Measurements from ENCODE around the gene ZNF212.
"Not testable (repeated sequence)": the region's sequence is repeated elsewhere in the genome, so short reads cannot be mapped to it uniquely, and the experiment has no call there.

Gene ZNF212

GRCh38 chr7:149218469-149219420 lies 20.7 kb upstream of the ZNF212 start:
- no peak for DNase-seq (ENCODE audit: low read depth)

GRCh38 chr7:149220534-149220933 lies 18.9 kb upstream of the ZNF212 start:
- no peak for DNase-seq (ENCODE audit: low read depth)

DNA sequence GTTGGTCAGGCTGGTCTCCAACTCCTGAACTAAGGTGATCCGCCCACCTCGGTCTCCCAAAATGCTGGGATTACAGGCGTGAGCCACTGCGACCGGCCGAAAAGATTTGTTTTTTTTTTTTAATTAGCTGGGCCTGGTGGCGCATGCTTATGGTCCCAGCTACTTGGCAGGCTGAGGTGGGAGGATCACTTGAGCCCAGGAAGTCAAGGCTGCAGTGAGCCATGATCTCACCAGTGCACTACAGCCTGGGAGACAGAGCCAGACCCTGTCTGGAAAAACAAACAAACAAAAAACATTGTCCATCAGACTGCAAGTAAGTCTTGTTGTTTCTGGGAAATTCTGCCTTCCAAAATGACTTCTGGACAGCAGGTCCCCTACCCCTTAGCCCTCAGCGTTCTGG lies 16.3 kb upstream of the ZNF212 start:
- no peak for DNase-seq (ENCODE audit: low read depth)

DNA sequence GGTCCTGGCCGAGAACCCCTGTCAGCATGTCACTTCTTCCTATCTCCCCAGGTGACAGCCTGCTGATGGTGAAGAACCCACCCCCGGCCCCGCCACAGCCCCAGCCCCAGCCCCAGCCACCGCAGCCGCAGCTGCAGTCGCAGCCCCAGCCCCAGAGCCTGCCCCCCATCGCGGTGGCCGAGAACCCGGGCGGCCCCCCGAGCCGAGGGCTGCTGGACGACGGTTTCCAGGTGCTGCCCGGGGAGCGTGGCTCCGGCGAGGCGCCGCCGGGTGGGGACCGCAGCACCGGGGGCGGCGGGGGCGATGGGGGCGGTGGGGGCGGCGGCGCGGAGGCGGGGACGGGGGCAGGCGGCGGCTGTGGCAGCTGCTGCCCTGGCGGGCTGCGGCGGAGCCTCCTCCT lies 15.7 kb upstream of the ZNF212 start:
- DNase-seq (ENCODE audit: low read depth), result no peak

DNA sequence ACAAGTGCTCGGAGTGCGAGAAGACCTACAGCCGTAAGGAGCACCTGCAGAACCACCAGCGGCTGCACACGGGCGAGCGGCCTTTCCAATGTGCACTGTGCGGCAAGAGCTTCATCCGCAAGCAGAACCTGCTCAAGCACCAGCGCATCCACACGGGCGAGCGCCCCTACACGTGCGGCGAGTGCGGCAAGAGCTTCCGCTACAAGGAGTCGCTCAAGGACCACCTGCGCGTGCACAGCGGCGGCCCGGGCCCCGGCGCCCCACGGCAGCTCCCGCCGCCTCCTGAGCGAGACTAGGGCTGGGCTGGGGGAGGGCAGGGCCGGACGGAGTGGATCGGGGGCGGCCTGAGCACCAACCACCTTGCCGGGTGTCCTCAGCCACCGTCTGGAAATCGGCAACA lies 15.1 kb upstream of the ZNF212 start:
- DNase-seq (ENCODE audit: low read depth), result no peak

GRCh38 chr7:149225106-149225505 lies 14.3 kb upstream of the ZNF212 start:
- DNase-seq (ENCODE audit: low read depth), result no peak

GRCh38 chr7:149225656-149226055 lies 13.8 kb upstream of the ZNF212 start:
- DNase-seq (ENCODE audit: low read depth), result no peak

GRCh38 chr7:149226366-149226765 lies 13.1 kb upstream of the ZNF212 start:
- not testable (repeated sequence) for DNase-seq (ENCODE audit: low read depth)

- DNase-seq (ENCODE audit: low read depth), result no peak
Measured at GRCh38 chr7:149226840-149227494, 12.5 kb upstream of the ZNF212 start.

- DNase-seq (ENCODE audit: low read depth), result no peak
Measured at GRCh38 chr7:149228831-149229471, 10.5 kb upstream of the ZNF212 start.

DNA sequence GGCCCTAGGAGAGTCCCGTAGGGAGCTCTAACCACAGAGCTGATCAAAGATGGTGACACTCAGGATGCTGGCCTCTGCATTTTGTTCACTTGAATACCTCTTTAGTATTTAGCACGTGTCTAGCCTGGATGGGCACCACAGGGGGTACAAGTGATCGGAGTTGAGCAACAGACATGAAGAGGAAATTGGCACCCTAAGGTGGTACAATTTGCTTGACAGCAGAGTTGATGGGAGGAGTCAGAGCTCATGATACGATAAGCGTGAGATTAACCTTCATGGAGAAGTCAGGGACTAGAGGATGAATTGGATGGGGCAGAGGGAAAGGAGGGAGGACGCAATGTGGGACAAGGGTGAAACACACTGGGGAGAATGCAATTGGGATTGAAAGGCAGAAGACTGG lies 9.9 kb upstream of the ZNF212 start:
- no peak for DNase-seq (ENCODE audit: low read depth)

GRCh38 chr7:149232362-149232761 lies 7.1 kb upstream of the ZNF212 start:
- no peak for DNase-seq (ENCODE audit: low read depth)

DNA sequence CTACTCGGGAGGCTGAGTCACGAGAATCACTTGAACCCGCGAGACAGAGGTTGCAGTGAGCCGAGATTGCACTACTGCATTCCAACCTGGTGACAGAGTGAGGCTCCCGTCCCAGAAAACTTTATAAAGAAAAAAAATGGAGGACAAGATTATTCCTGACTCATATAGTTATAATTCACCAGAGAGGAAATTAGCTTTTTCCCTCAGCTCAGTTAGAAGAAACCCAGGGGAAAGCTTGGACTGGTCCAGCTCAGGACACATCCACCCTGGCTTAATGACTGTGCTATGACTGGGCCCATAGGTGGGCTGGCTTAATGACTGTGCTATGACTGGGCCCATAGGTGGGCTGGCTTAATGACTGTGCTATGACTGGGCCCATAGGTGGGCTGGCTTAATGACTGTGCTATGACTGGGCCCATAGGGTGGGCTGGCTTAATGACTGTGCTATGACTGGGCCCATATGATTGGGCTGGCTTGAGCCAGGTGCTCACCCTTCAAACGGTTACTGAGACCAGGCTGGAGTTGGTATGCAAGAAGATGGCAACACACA lies 5.7 kb upstream of the ZNF212 start:
- DNase-seq (ENCODE audit: low read depth), result not testable (repeated sequence)

DNA sequence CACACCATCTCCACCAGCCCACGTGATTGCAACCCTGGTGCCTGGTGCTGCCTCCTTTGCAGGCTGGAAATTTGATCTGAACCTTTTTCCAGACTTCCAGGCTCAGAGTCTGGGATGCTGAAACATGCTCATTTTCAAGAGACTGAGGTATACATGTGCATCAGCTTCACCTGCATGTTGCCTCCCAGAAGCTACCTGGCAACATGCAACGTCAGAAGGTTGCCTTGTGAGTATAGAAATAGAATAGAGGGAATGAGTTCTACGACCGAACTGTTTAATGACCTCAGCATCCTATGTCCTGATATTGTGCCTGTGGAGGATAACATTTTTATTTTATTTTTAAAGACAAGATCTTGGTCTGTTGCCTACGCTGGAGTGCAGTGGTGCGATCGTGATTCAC lies 1.9 kb upstream of the ZNF212 start:
- DNase-seq (ENCODE audit: low read depth), result no peak

DNA sequence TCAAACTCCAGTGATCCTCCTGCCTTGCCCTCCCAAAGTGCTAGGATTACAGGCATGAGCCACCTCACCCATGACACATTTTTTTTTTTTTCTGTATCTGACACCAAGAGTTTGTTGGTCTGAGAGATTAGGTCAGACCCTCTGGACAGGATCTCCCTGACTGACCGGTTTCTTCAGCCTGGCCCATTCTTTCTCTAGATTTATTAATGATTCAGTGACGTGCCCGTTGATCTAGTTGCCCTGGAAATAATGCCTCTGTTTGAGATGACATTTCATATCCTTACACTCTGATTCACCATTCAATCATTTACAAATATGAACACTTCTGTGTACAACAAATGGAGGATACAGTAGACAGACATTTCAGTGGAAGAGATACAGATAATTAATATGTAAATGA lies 1.4 kb upstream of the ZNF212 start:
- DNase-seq (ENCODE audit: low read depth), result no peak

- DNase-seq (ENCODE audit: low read depth), result no peak
Measured at GRCh38 chr7:149240637-149241036, 1.2 kb downstream of the ZNF212 start.

- DNase-seq (ENCODE audit: low read depth), result no peak
Measured at GRCh38 chr7:149241696-149242095, 2.2 kb downstream of the ZNF212 start.

DNA sequence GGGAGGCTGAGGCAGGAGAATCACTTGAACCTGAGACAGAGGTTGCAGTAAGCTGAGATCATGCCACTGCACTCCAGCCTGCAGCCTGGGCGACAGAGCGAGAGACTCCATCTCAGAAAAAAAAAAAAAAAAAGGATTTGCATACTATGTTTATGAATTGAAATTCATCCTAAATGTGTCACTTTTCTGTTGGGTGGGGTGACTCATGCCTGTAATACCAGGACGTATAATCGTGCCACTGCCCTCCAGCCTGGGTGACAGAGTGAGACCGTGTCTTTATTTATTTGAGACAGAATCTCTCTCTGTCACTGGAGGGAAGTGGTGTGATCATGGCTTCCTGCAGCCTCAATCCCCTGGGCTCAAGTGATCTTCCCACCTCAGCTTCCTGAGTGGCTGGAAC lies 5.8 kb downstream of the ZNF212 start:
- no peak for DNase-seq (ENCODE audit: low read depth)

DNA sequence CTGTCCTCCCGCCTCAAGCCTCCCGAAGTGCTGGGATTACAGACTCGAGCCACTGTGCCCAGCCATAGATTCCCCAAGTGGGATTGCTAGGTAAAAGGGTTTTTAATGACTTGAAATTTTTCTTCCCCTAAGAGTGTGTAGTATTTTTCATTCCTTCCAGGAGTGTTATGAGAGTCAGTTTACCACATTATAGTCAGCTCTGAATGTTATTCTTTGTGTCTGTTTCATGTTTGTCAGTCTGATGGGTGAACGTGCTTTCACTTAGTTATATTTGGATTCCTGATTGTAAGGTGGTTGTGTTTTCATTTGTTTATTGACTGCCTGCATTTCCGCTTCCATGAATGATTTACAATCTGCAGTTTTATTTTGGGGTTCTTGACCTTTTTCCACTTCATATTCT lies 6.3 kb downstream of the ZNF212 start:
- DNase-seq (ENCODE audit: low read depth), result no peak

- no peak for DNase-seq (ENCODE audit: low read depth)
Measured at GRCh38 chr7:149248777-149249176, 9.3 kb downstream of the ZNF212 start.

DNA sequence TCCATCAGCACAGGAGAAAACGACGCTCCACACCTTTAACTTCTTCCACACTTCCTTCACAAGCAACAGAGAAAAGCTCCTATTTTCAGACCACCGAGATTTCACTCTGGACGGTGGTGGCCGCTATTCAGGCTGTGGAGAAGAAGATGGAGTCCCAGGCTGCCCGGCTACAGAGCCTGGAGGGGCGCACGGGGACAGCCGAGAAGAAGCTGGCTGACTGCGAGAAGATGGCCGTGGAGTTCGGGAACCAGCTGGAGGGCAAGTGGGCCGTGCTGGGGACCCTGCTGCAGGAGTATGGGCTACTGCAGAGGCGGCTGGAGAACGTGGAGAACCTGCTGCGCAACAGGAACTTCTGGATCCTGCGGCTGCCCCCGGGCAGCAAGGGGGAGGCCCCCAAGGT lies 10.7 kb downstream of the ZNF212 start:
- not testable (repeated sequence) for DNase-seq (ENCODE audit: low read depth)

DNA sequence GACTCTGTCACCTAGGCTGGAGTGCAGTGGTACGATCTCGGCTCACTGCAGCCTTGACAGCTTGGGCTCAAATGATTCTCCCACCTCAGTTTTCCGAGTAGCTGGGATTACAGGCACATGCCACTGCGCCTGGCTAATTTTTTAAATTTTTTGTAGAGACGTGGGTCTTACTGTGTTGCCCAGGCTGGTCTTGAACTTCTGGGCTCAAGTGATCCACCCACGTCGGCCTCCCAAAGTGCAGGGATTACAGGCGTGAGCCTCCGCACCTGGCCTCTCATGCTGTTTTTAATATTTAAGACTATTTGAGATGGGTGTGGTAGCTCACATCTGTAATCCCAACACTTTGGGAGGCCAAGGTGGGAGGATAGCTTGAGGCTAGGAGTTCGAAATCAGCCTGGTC lies 12.1 kb downstream of the ZNF212 start:
- not testable (repeated sequence) for DNase-seq (ENCODE audit: low read depth)

DNA sequence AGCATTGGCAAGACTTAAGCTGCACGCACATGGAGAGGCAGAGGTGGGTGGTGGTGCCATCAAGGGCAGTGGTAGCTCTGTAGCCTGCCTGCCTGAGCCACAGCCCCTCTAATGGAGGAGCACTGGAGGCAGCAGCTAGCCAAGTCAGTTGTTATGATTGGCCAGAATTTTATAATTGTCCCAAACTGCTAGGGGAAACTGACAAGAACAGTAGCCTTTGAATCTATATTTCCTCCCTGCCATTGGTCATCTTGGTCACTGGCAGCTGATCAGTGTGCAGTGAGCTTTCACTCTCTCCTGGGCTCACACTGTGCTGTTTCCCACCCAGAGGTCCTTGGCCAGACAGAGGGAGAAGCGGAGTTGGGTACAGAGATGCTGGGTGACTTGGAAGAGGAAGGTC lies 12.9 kb downstream of the ZNF212 start:
- no peak for DNase-seq (ENCODE audit: low read depth)
